SJSA1 (cell line): ENCODE data around the gene HOXD8. TPM values are rescaled to one million over a fixed set of nuclear protein-coding genes. Genes with fewer than 3 reads are reported as not detected.

ENCODE experiments used
- DNase-seq, 2 experiments: peaks; one replicate each; pipeline ENCODE4 v3.0.0-alpha.2; 2015 to 2020; ENCODE audit warnings: low spot score in 2 of 2, low read depth in 1 of 2
- H3K27ac ChIP-seq: fragments of 250-450 bp; sonication (Bioruptor Pico); 2 replicates; pipeline ENCODE4 v1.5.1; 2020; ENCODE audit warnings: mild to moderate bottlenecking, moderate library complexity
- H3K27me3 ChIP-seq: fragments of 250-450 bp; sonication (Bioruptor Pico); replicated peaks from 2 replicates; pipeline ENCODE4 v1.5.1; 2020; ENCODE audit warnings: mild to moderate bottlenecking, moderate library complexity
- H3K36me3 ChIP-seq: fragments of 250-450 bp; sonication (Bioruptor Pico); 2 replicates; pipeline ENCODE4 v1.5.1; 2020; ENCODE audit warnings: mild to moderate bottlenecking
- H3K4me1 ChIP-seq: fragments of 250-450 bp; sonication (Bioruptor Pico); replicated peaks from 2 replicates; pipeline ENCODE4 v1.6.1; 2021; ENCODE audit warnings: mild to moderate bottlenecking
- H3K4me3 ChIP-seq: fragments of 250-450 bp; sonication (Bioruptor Pico); 2 replicates; pipeline ENCODE4 v1.5.1; 2020; ENCODE audit warnings: mild to moderate bottlenecking
- H3K9me3 ChIP-seq: fragments of 250-450 bp; sonication (Bioruptor Pico); replicated peaks from 2 replicates; pipeline ENCODE4 v1.5.1; 2020; ENCODE audit warnings: mild to moderate bottlenecking
- total RNA-seq: library from RNA; depleted of rRNA; stranded (reverse); fragments of >200 nt; shearing (Covaris generic); gene quantifications from 2 replicates; pipeline ENCODE4 v1.2.3, GENCODE V29; 2014

The HOXD8 gene
- total RNA-seq, 1 experiment from 2014 or later = 16.8 TPM

DNA sequence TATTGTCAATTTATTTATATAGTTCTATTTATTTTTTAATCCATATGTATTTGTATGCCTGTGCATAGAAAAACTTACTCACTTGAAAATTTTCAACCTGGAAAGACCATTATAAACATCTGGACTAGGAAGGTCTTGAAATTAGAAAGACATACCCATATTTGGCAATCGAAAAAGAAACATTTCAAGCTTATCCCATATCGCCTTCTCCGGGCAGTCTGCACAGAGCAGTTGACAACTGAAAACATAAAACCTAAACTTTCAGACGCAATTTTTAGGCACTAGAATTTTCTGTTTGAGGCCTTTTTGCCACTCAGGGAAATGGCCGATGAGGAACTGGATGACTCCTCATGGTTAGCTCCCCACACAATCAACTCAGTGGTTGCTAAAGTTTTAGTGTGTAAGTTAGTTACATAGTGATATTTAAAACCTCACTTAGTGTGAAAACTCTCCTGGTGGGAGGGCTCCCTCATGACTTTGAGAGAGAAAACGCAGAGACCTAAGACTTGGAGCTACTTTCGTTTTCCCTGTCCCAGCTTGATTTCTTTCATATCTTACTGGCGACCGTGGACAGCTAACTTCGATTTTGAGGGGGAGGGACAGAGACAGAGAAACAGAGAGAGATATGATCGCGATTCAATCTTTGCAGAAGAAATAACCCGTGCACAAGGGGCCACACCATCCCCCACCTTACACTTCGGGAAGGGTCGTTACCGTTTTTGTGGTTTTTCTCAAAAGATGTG is 33.1 kb upstream of the HOXD8 start:
- peaks cover 34% of the 10 kb centered on the region for H3K4me1 ChIP-seq
- H3K27me3 ChIP-seq = peaks cover 59% of the 10 kb centered on the region
- peak overlapping the region; percentile 36 for H3K27ac ChIP-seq
- no peaks in the 10 kb centered on the region; the same call in 1 of the 2 replicates for H3K9me3 ChIP-seq
- H3K4me3 ChIP-seq = peak overlapping the region; percentile 46
- peak in 1 of 2 experiments; percentile 49 for DNase-seq
- no peaks in the 10 kb centered on the region for H3K36me3 ChIP-seq

GRCh38 chr2:176096986-176097819 is 32.3 kb upstream of the HOXD8 start:
- no peaks in the 10 kb centered on the region for H3K36me3 ChIP-seq
- H3K4me3 ChIP-seq = peak overlapping the region; percentile 46
- peak overlapping the region; percentile 36 for H3K27ac ChIP-seq
- H3K27me3 ChIP-seq = peaks cover 53% of the 10 kb centered on the region
- no peaks in the 10 kb centered on the region; the same call in 1 of the 2 replicates for H3K9me3 ChIP-seq
- H3K4me1 ChIP-seq = peaks cover 34% of the 10 kb centered on the region
- DNase-seq = peak; percentile 78

GRCh38 chr2:176097820-176098365 is 31.6 kb upstream of the HOXD8 start:
- H3K27me3 ChIP-seq = peaks cover 47% of the 10 kb centered on the region
- peak overlapping the region; percentile 46 for H3K4me3 ChIP-seq
- no peaks in the 10 kb centered on the region for H3K36me3 ChIP-seq
- peak in 1 of 2 experiments; percentile 62 for DNase-seq
- no peak overlapping the region for H3K27ac ChIP-seq
- H3K9me3 ChIP-seq = no peaks in the 10 kb centered on the region; the same call in 1 of the 2 replicates
- H3K4me1 ChIP-seq = peaks cover 30% of the 10 kb centered on the region

GRCh38 chr2:176098366-176099158 is 30.9 kb upstream of the HOXD8 start:
- Histone ChIP-seq H3K4me1 (peaks cover 23% of the 10 kb centered on the region), H3K27ac (no peak overlapping the region), H3K9me3 (no peaks in the 10 kb centered on the region; the same call in 1 of the 2 replicates), H3K4me3 (peak overlapping the region; percentile 46), H3K27me3 (peaks cover 41% of the 10 kb centered on the region), H3K36me3 (no peaks in the 10 kb centered on the region)
- DNase-seq = peak; percentile 46 to 64

GRCh38 chr2:176099159-176099727 is 30.3 kb upstream of the HOXD8 start:
- H3K27ac ChIP-seq = no peak overlapping the region
- H3K9me3 ChIP-seq = no peaks in the 10 kb centered on the region; the same call in 1 of the 2 replicates
- peaks cover 36% of the 10 kb centered on the region for H3K27me3 ChIP-seq
- no peak for DNase-seq
- peaks cover 22% of the 10 kb centered on the region for H3K4me1 ChIP-seq
- H3K4me3 ChIP-seq = no peak overlapping the region
- H3K36me3 ChIP-seq = no peaks in the 10 kb centered on the region

GRCh38 chr2:176099728-176100546 is 29.6 kb upstream of the HOXD8 start, which contains the start of gene HOXD12:
Gene HOXD12 (plus strand): TSS chr2:176099795. CDS start chr2:176099802, 7 bp downstream.
- no peak within 1 kb of the TSS; the same call in 1 of the 2 replicates for H3K4me3 ChIP-seq
- no peaks in the 10 kb centered on the region for H3K36me3 ChIP-seq
- DNase-seq = no peak
- H3K4me1 ChIP-seq = peaks cover 22% of the 10 kb centered on the region
- H3K27ac ChIP-seq = no peak within 1 kb of the TSS
- no peaks in the 10 kb centered on the region; the same call in 1 of the 2 replicates for H3K9me3 ChIP-seq
- peaks cover 33% of the 10 kb centered on the region for H3K27me3 ChIP-seq

DNA sequence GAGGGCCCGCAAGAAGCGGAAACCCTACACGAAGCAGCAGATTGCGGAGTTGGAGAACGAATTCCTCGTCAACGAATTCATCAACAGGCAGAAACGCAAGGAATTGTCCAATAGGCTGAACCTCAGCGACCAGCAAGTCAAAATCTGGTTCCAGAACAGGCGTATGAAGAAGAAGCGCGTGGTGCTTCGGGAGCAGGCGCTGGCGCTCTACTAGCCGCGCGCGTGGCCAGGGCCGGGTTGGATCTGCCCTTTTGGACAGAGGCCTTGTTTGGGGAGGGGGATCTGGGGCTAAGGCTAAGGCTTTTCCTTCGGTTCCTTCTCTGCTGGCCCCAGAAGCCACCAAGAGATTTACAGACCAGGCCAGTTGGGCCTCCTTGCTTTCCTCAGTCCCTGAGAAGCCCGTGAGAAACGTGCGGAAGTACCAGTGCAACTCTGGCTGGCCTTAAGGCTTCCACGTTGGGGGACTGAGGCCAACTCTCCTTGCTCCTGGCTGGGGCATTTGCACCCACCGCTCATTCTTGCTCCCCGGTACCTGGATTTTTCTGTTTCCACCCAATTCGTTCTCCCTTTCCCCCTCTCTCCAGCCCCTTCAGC is 28.9 kb upstream of the HOXD8 start:
- no peaks in the 10 kb centered on the region for H3K36me3 ChIP-seq
- DNase-seq = no peak
- no peak overlapping the region for H3K4me3 ChIP-seq
- H3K27ac ChIP-seq = no peak overlapping the region
- peaks cover 33% of the 10 kb centered on the region for H3K27me3 ChIP-seq
- no peaks in the 10 kb centered on the region; the same call in 1 of the 2 replicates for H3K9me3 ChIP-seq
- H3K4me1 ChIP-seq = peaks cover 22% of the 10 kb centered on the region

- Histone ChIP-seq H3K9me3 (no peaks in the 10 kb centered on the region; the same call in 1 of the 2 replicates), H3K4me3 (no peak overlapping the region), H3K36me3 (no peaks in the 10 kb centered on the region), H3K27me3 (peaks cover 33% of the 10 kb centered on the region), H3K27ac (no peak overlapping the region), H3K4me1 (peaks cover 22% of the 10 kb centered on the region)
- DNase-seq = no peak
Observed at GRCh38 chr2:176101216-176101830, 28.2 kb upstream of the HOXD8 start.

- Histone ChIP-seq H3K27me3 (peaks cover 33% of the 10 kb centered on the region), H3K9me3 (no peaks in the 10 kb centered on the region; the same call in 1 of the 2 replicates), H3K4me3 (no peak overlapping the region), H3K36me3 (no peaks in the 10 kb centered on the region), H3K4me1 (peaks cover 20% of the 10 kb centered on the region), H3K27ac (no peak overlapping the region)
- DNase-seq = no peak
Observed at GRCh38 chr2:176101842-176102241, 27.7 kb upstream of the HOXD8 start.

DNA sequence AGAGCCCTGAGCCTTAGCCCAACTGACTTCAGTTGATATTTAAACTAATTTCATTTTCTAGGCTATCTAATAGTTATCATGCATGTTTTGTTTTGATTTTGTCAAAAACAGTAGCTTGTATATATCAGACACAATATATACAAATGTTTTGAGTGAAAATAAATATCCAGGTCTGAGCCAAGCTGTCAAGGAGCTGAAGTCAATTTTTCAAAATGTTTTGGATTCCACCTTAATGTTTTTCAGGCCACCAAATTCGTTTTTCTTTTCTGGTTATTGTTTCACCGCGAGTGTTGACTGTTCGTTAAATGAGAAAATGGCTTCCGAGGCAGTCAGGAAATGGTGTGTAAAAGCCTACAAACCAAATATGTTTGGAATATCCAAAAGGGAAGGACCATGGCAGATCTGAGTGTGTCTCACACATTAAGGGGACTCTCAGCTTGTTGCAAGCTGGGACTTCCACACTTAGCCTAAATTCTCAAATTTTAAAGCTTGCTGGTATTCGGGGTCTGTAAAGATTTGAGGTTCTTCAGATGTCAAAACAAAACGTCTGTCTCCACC is 27.1 kb upstream of the HOXD8 start:
- DNase-seq = no peak
- H3K9me3 ChIP-seq = peaks cover 4% of the 10 kb centered on the region; the same call in 1 of the 2 replicates
- H3K27me3 ChIP-seq = peaks cover 38% of the 10 kb centered on the region
- no peak overlapping the region for H3K27ac ChIP-seq
- no peak overlapping the region for H3K4me3 ChIP-seq
- no peaks in the 10 kb centered on the region for H3K36me3 ChIP-seq
- peaks cover 20% of the 10 kb centered on the region for H3K4me1 ChIP-seq

DNA sequence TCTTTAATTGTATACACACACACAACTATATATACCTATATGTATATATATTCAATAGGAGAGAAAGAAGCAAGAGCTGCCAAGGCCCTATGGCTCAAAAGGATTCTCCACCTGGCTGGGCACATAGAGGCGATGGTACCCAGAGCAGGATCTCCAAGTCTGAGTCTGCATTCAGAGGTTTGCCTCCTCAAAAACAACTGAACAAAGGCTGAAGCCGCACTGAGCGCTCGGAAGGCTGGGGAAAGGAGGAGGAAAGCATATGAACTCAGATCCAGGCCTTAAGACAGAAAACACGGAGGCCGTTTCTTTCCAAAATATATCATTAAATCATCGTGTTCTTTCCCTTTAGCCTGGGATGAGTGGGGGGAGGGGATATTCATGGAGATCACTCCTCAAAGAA is 26.3 kb upstream of the HOXD8 start:
- Histone ChIP-seq H3K27me3 (peaks cover 41% of the 10 kb centered on the region), H3K4me1 (peaks cover 16% of the 10 kb centered on the region), H3K27ac (no peak overlapping the region), H3K36me3 (no peaks in the 10 kb centered on the region), H3K9me3 (peaks cover 4% of the 10 kb centered on the region; the same call in 1 of the 2 replicates), H3K4me3 (no peak overlapping the region)
- DNase-seq = no peak
